ENCODE results near the gene FOXN3. TPM values are rescaled to one million over a fixed set of nuclear protein-coding genes. Genes with fewer than 3 reads are reported as not detected.

The FOXN3 gene
- total RNA-seq, 1 experiment from 2014 or later: 125 TPM

DNA sequence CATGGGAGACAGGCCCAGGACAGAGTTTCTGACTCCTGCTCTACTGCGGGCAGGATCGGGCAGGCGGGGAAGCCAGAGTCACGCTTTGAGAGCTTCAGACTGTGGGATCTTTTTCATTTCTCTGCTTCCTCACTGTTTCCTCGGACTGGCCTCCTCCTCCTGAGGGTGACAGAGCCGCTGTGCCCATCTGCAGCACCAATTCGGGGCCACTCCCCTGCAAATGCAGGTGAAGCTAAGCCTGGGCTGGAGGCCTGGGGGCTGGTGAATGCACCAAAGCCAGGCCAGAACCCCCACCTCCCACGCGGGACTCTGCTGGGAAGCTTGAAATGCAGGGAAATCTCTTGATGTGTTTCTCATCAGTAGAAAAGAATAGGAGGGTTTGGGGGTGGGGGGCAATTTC is 77.5 kb downstream of the FOXN3 start:
- H3K36me3 Mint-ChIP-seq (ENCODE audit: insufficient read depth in 1 of 3, low read depth in 3 of 3): peaks cover 16 to 18% (median 17%) of the 10 kb centered on the region in 3 experiments
- Histone ChIP-seq H2BK20ac (ENCODE audit: low read depth, low read length, poor library complexity, severe bottlenecking) (no peak overlapping the region), H3K27ac (ENCODE audit: insufficient read length, low read depth, low read length) (no peak overlapping the region), H2AFZ (ENCODE audit: low read length) (no peak overlapping the region), H4K91ac (ENCODE audit: insufficient read length, low read depth, low read length) (peak overlapping the region; percentile 23), H4K8ac (replicated peaks; ENCODE audit: insufficient read length, low read depth, low read length) (no peak overlapping the region), H3T11ph (ENCODE audit: low read length) (no peak overlapping the region), H3K23me2 (ENCODE audit: insufficient read length, low read depth, low read length, poor library complexity, severe bottlenecking) (no peaks in the 10 kb centered on the region), H3K9me3 (ENCODE audit: control insufficient read depth, low read depth, low read length) (no peaks in the 10 kb centered on the region), H3K14ac (ENCODE audit: insufficient read depth, low read length) (peak overlapping the region; percentile 56; the same call in 1 of the 2 replicates), H3K4me1 (ENCODE audit: insufficient read depth, low read length) (peaks cover 25% of the 10 kb centered on the region), H2BK15ac (ENCODE audit: low read depth, low read length) (no peak overlapping the region), H2AK5ac (ENCODE audit: insufficient read length, low read length) (no peak overlapping the region), H3K23ac (ENCODE audit: insufficient read length, low read depth, low read length) (no peak overlapping the region), H4K5ac (ENCODE audit: insufficient read length, low read depth, low read length) (no peak overlapping the region), H2BK5ac (ENCODE audit: insufficient read length, low read length) (no peak overlapping the region), H3K4me2 (ENCODE audit: insufficient read depth, insufficient read length, low read length) (no peak overlapping the region), H3K9ac (ENCODE audit: extremely low read depth, insufficient read length, low read length) (no peak overlapping the region), H3K79me1 (ENCODE audit: insufficient read depth, low read depth, low read length, poor library complexity, severe bottlenecking) (no peaks in the 10 kb centered on the region), H2BK120ac (ENCODE audit: low read depth, low read length, poor library complexity, severe bottlenecking) (no peak overlapping the region), H3K4ac (ENCODE audit: low read depth, low read length) (no peak overlapping the region), H3K79me2 (ENCODE audit: insufficient read depth, low read length) (peaks cover 19% of the 10 kb centered on the region; the same call in 1 of the 2 replicates), H2BK12ac (ENCODE audit: insufficient read length, low read depth, low read length) (no peak overlapping the region), H3K56ac (ENCODE audit: insufficient read length, low read depth, low read length) (no peak overlapping the region), H3K27me3 (ENCODE audit: insufficient read depth, low read length) (no peaks in the 10 kb centered on the region), H4K20me1 (ENCODE audit: control insufficient read depth, insufficient read depth, insufficient read length) (no peaks in the 10 kb centered on the region), H3K18ac (ENCODE audit: insufficient read length, low read depth, low read length) (peak overlapping the region; percentile 7)
- peak overlapping the region in 1 of 2 experiments; percentile 18; a peak in 1 of 5 replicates for H3K4me3 Mint-ChIP-seq
- H3K4me1 Mint-ChIP-seq: peaks cover 67 to 76% of the 10 kb centered on the region in 2 experiments
- no CpG with 5 or more reads among the region's 9 CpGs for WGBS (ENCODE audit: extremely low coverage, insufficient read length, low lambda C conversion rate)
- DNase-seq: no peak
- no peak for TF ChIP-seq CTCF (conservative IDR thresholded peaks at IDR 0.05)
- no peaks in the 10 kb centered on the region; a peak in 1 of 5 replicates for H3K9me3 Mint-ChIP-seq
- H3K27me3 Mint-ChIP-seq (ENCODE audit: low read depth): no peaks in the 10 kb centered on the region; the same call in 1 of the 2 replicates
- peak overlapping the region; percentile 42 to 95 (median 89) for H3K27ac Mint-ChIP-seq
